Mammary epithelial cell (primary cell): ENCODE measurements around the gene PNP.

Experiments
- CTCF ChIP-seq, 2 donors: IDR thresholded peaks in 1 of 2; conservative IDR thresholded peaks in 1 of 2; 2 replicates each; pipeline ENCODE4 v1.5.1; 2011 to 2012; ENCODE audit warnings: inconsistent platforms in 2 of 2, low read length in 2 of 2, mild to moderate bottlenecking in 2 of 2, control low read depth in 1 of 2, low read depth in 1 of 2; ENCODE audit not compliant: insufficient read depth in 1 of 2; ENCODE audit errors: extremely low read depth in 1 of 2
- EZH2 ChIP-seq: IDR thresholded peaks from 2 replicates; pipeline ENCODE4 v1.6.1; 2012; ENCODE audit warnings: low read length, inconsistent platforms, borderline replicate concordance

DNA sequence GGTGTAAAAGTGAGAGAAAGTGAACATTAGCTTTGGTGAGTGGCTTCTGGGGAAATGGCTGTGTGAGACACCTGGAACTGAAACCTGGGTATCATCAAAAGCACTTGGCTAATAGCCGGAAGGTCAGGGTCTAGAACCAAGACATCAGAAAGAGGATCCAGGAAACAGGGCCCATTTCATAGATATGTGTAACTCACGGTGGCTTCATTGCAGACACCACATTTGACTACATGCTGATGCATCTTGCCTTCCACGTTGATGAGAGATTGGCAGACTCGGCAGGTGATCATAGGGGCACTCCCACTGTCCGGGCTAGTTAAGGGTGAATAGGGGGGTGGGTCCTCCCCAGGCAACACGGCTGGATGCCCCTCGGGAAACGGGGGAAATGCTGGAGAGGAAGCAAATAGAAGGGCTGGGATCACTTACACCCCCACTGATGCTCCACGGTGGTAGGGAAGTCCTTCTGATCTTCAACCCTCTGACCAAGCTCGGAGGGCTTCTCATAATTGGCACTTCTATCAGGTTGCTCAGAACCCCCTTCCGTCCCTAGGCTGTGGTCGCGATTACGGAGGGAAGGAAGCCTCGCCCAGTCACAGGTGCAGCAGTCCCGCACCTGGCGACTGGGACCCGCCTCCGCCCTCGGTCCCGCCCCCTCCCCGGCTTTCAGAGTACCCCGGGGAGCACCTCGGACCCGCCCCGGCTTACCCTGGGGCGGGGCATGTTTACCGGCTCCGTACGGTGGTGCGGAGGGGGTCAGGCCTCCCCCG, 8.6 kb upstream of the PNP start:
- TF ChIP-seq CTCF (conservative IDR thresholded peaks at IDR 0.05 in 1 of 2, IDR thresholded peaks at IDR 0.05 in 1 of 2; ENCODE audit: extremely low read depth in 1 of 2, insufficient read depth in 1 of 2, low read depth in 1 of 2, low read length in 2 of 2): no peak
- TF ChIP-seq EZH2: no peak
